Bronchial epithelial cell (primary cell): ENCODE results near the gene LMLN. TPM values are rescaled to one million over a fixed set of nuclear protein-coding genes. Genes with fewer than 3 reads are reported as not detected.
"Not testable (repeated sequence)": the region's sequence is repeated elsewhere in the genome, so short reads cannot be mapped to it uniquely, and the experiment has no call there.

ENCODE experiments used
- DNase-seq: peaks from one replicate; pipeline ENCODE4 v3.0.0-alpha.2; 2010; ENCODE audit warnings: low read depth
- FAIRE-seq: peaks from 2 replicates; lab custom pipeline; 2011; peaks lifted over from hg19 to GRCh38; lab: Jason Lieb, UNC
- H3K27me3 ChIP-seq: 2 replicates; pipeline ENCODE4 v1.5.1; 2011; ENCODE audit warnings: low read length; ENCODE audit not compliant: control insufficient read depth, insufficient read depth
- H3K36me3 ChIP-seq: 2 replicates; pipeline ENCODE4 v1.5.1; 2011; ENCODE audit warnings: low read length; ENCODE audit not compliant: control insufficient read depth, insufficient read depth
- H3K4me3 ChIP-seq: 2 replicates; pipeline ENCODE4 v1.5.1; 2011; ENCODE audit warnings: mild to moderate bottlenecking, low read depth, low read length, control low read depth
- total RNA-seq: library from RNA; depleted of rRNA; stranded (reverse); fragments of >200 nt; gene quantifications from 2 replicates; pipeline ENCODE4 v1.2.1, GENCODE V29; 2014
- TF ChIP-seq, protein P1 (sequence below): IDR thresholded peaks from 2 replicates; pipeline ENCODE4 v1.5.1; 2011; ENCODE audit warnings: mild to moderate bottlenecking, moderate library complexity, low read length, control low read depth, inconsistent platforms; ENCODE audit not compliant: insufficient read depth, severe bottlenecking

The LMLN gene
- total RNA-seq, 1 donor from 2014 or later: 3.9 TPM

DNA sequence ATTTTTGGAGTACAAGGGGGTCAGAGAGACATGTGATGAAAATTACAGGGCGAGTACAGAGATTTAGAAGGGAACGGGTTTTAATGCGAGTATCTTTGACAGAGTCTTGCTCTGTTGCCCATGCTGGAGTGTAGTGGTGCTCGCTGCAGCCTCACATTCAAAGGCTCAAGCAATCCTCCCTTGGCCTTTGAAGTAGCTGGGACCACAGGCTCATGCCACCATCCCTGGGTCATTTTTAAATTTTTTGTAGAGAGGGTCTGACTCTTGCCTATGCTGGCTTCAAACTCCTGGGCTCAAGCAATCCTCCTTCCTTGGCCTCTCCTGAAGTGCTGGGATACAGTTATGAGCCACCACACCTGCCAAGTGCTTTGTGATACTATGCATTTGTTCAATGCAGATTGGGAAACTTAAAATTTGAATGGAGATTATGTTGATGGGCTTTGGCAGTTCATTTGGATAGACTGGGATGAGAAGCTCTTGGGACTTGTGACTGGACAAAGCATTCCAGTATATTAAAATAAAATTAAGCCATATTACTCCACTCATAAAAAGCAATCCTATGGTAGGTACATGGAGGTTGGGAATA, 4.0 kb upstream of the LMLN start:
- FAIRE-seq: no peak

DNA sequence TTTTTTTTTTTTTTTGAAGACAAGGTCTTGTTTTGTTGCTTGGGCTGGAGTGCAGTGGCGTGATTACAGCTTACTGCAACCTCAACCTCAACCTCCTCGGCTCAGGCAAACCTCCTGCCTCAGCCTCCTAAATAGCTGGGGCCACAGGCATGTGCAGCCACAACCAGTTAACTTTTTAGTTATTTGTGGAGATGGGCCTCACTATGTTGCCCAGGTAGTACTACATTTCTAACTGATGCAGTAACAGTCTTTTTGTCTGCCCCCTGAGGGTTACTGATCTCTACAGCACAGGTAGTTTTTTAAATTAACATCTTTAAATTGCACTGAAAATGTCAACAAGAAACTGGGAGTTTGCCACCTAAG, 3.4 kb upstream of the LMLN start:
- TF ChIP-seq, protein P1, sequence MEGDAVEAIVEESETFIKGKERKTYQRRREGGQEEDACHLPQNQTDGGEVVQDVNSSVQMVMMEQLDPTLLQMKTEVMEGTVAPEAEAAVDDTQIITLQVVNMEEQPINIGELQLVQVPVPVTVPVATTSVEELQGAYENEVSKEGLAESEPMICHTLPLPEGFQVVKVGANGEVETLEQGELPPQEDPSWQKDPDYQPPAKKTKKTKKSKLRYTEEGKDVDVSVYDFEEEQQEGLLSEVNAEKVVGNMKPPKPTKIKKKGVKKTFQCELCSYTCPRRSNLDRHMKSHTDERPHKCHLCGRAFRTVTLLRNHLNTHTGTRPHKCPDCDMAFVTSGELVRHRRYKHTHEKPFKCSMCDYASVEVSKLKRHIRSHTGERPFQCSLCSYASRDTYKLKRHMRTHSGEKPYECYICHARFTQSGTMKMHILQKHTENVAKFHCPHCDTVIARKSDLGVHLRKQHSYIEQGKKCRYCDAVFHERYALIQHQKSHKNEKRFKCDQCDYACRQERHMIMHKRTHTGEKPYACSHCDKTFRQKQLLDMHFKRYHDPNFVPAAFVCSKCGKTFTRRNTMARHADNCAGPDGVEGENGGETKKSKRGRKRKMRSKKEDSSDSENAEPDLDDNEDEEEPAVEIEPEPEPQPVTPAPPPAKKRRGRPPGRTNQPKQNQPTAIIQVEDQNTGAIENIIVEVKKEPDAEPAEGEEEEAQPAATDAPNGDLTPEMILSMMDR: no peak
- Histone ChIP-seq H3K36me3 (peaks cover 10% of the 10 kb centered on the region), H3K4me3 (no peak overlapping the region), H3K27me3 (no peaks in the 10 kb centered on the region)
- no peak for FAIRE-seq
- DNase-seq: no peak

More for the DNA sequence above, 4.0 kb upstream of the LMLN start:
- H3K4me3 ChIP-seq: no peak overlapping the region
- no peak for DNase-seq
- H3K27me3 ChIP-seq: no peaks in the 10 kb centered on the region
- TF ChIP-seq, protein P1: no peak
- H3K36me3 ChIP-seq: peaks cover 10% of the 10 kb centered on the region

DNA sequence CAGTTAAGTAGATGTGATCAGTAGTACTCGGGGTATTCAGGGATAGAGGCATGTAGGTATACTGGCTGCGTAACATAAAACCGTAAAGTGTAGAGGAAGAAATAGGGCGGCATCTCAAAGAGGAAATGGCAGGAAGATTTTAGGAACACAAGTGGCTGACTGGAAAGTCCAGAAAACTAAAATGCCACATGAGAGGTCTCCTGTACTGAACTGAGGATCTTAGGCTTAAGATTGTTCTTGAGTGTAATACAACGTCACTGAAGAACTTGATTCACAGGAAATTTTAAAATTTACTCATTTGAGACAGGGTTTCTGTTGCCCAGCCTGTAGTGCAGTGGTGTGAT, 2.3 kb upstream of the LMLN start:
- peaks cover 10% of the 10 kb centered on the region for H3K36me3 ChIP-seq
- no peak for FAIRE-seq
- no peak for DNase-seq
- no peaks in the 10 kb centered on the region for H3K27me3 ChIP-seq
- TF ChIP-seq, protein P1: no peak
- H3K4me3 ChIP-seq: no peak overlapping the region

DNA sequence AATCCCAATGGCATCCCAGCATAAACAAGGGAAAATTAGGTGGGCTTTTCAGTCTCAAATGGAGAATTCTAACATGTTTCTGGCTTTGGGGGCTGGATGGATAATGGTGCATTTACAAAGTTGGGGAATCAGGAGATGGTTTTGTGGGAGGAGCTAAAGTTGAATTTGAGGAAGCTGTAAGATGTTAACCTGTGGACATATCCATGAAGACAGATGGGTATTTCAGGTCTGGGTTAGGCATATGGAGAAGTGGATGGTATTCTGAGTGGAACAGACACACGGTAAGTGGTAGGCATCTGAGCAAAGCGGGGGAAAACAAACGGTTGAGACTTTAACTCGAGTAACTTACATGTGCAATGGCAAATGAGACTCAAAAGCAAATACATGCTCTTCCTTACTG, 1.7 kb upstream of the LMLN start:
- Histone ChIP-seq H3K36me3 (peaks cover 7% of the 10 kb centered on the region), H3K4me3 (no peak overlapping the region), H3K27me3 (no peaks in the 10 kb centered on the region)
- DNase-seq (no peak), FAIRE-seq (no peak)
- TF ChIP-seq, protein P1: no peak

DNA sequence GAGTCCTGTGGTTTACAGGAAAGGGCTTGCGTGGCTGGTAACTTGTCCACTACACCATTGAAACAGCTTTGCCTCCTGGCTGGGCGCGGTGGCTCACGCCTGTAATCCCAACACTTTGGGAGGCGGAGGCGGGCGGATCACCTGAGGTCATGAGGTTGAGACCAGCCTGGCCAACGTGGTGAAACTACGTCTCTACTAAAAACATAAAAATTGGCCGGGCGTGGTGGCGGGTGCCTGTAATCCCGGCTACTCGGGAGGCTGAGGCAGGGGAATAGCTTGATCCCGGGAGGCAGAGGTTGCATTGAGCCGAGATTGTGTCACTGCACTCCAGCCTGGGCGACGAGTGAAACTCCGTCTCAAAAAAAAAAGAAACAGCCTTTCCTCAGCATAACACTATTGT, 1.2 kb upstream of the LMLN start:
- not testable (repeated sequence) for H3K4me3 ChIP-seq, H3K27me3 ChIP-seq, FAIRE-seq, DNase-seq, H3K36me3 ChIP-seq

DNA sequence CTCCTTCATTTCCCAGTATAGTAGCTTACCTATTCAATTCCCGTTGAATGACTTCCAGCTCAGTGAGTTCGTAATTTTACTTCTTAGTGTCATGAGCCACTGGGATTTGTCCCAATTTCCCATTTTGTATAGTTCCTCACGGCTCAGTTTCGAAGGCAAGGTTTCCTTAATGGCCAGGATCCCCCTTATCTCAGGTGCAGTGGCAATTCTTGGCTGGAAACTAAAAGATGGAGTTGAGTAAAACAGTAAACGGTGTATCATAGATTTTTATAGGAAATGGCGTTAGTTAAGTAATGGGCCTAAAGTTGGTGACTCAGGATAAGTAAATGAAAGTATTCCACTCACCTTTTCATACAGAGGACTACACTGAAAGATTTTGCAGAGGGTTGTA, 522 bp upstream of the LMLN start:
- TF ChIP-seq, protein P1: no peak
- FAIRE-seq: no peak
- Histone ChIP-seq H3K4me3 (peak overlapping the region; percentile 70), H3K27me3 (no peaks in the 10 kb centered on the region), H3K36me3 (peaks cover 3% of the 10 kb centered on the region)
- DNase-seq: no peak
